Kidney capillary endothelial cell (primary cell): ENCODE results near the gene NCOA7.
"Not testable (repeated sequence)": the region's sequence is repeated elsewhere in the genome, so short reads cannot be mapped to it uniquely, and the experiment has no call there.

ENCODE experiments used
- DNase-seq: peaks from one replicate; pipeline ENCODE4 v3.0.0-alpha.2; 2018; ENCODE audit warnings: low spot score

Gene NCOA7

GRCh38 chr6:125923366-125923877 is 132.7 kb downstream of the NCOA7 start:
- DNase-seq, result no peak

GRCh38 chr6:125924169-125924568 is 133.4 kb downstream of the NCOA7 start:
- no peak for DNase-seq

GRCh38 chr6:125924697-125925358 is 134.1 kb downstream of the NCOA7 start:
- no peak for DNase-seq

- DNase-seq, result no peak
Measured at GRCh38 chr6:125926711-125927110, 136.0 kb downstream of the NCOA7 start.

GRCh38 chr6:125927761-125928160 is 137.0 kb downstream of the NCOA7 start:
- DNase-seq, result no peak

- DNase-seq, result no peak
Measured at GRCh38 chr6:125930765-125931418, 140.1 kb downstream of the NCOA7 start.

- DNase-seq, result no peak
Measured at GRCh38 chr6:125931733-125932450, 141.1 kb downstream of the NCOA7 start.

GRCh38 chr6:125932451-125932795 is 141.7 kb downstream of the NCOA7 start:
- no peak for DNase-seq

GRCh38 chr6:125935520-125935919 is 144.8 kb downstream of the NCOA7 start:
- not testable (repeated sequence) for DNase-seq

GRCh38 chr6:125939026-125939425 is 148.3 kb downstream of the NCOA7 start:
- no peak for DNase-seq

- DNase-seq, result no peak
Measured at GRCh38 chr6:125939791-125940190, 149.0 kb downstream of the NCOA7 start.

GRCh38 chr6:125940247-125941041 is 149.7 kb downstream of the NCOA7 start:
- no peak for DNase-seq

GRCh38 chr6:125942672-125943527 is 152.1 kb downstream of the NCOA7 start:
- no peak for DNase-seq

- no peak for DNase-seq
Measured at GRCh38 chr6:125943528-125944433, 153.0 kb downstream of the NCOA7 start.

GRCh38 chr6:125944434-125944816 is 153.7 kb downstream of the NCOA7 start:
- DNase-seq, result no peak

- no peak for DNase-seq
Measured at GRCh38 chr6:125944896-125945295, 154.1 kb downstream of the NCOA7 start.

- DNase-seq, result no peak
Measured at GRCh38 chr6:125945378-125946141, 154.8 kb downstream of the NCOA7 start.

- no peak for DNase-seq
Measured at GRCh38 chr6:125947615-125948014, 156.9 kb downstream of the NCOA7 start.

- no peak for DNase-seq
Measured at GRCh38 chr6:125948455-125948854, 157.7 kb downstream of the NCOA7 start.
